Sciatic nerve (tissue), 2 donors: ENCODE data around the gene CHST7. TPM values are rescaled to one million over a fixed set of nuclear protein-coding genes. Genes with fewer than 3 reads are reported as not detected.

ENCODE experiments used
- ATAC-seq: fragments of 200-7000 bp; cut with Tn5 transposase; one replicate; pipeline ENCODE4 v1.9.1; 2020; ENCODE audit warnings: mild to moderate bottlenecking, moderate library complexity
- DNase-seq: peaks from one replicate; pipeline ENCODE4 v3.0.0-alpha.2; 2020; ENCODE audit warnings: low spot score
- intact Hi-C: fragments of 100-400 bp; cut with DNase I; formaldehyde crosslinking; loops from one replicate; pipeline ENCODE4 v1.14.2; 2022
- total RNA-seq: library from RNA; stranded (reverse); fragmentation: NEBNext Ultra II Directional; extraction: Animal tissue kit (Norgen Biotek cat#: 25700); gene quantifications from one replicate; pipeline ENCODE4 v1.2.1, GENCODE V29; 2021
- donor health status: DM: no; HTN: no; CAD: no.
- donor health status: DM: no; HTN: no; CAD: no.

CHST7 gene
- total RNA-seq, 1 donor from 2014 or later: 7.0 TPM

- intact Hi-C loops: no loop called here
- ATAC-seq (no peak), DNase-seq (no peak)
Observed at GRCh38 chrX:46597208-46597607, 23.6 kb downstream of the CHST7 start.

GRCh38 chrX:46597771-46598170 lies 24.2 kb downstream of the CHST7 start:
- no peak for DNase-seq
- ATAC-seq: no peak
- intact Hi-C loops: no loop called here

GRCh38 chrX:46599051-46599560 lies 25.5 kb downstream of the CHST7 start:
- intact Hi-C loops: no loop called here
- no peak for ATAC-seq
- DNase-seq: no peak

GRCh38 chrX:46601283-46601682 lies 27.7 kb downstream of the CHST7 start:
- intact Hi-C loops: no loop called here
- peak; percentile 82 for ATAC-seq
- no peak for DNase-seq

GRCh38 chrX:46602468-46603102 lies 29.0 kb downstream of the CHST7 start:
- ATAC-seq (no peak), DNase-seq (no peak)
- intact Hi-C loops: no loop called here

- DNase-seq (no peak), ATAC-seq (no peak)
- intact Hi-C loops: no loop called here
Observed at GRCh38 chrX:46607916-46608315, 34.4 kb downstream of the CHST7 start.

- ATAC-seq (no peak), DNase-seq (no peak)
- intact Hi-C loops: no loop called here
Observed at GRCh38 chrX:46610070-46610658, 36.6 kb downstream of the CHST7 start.

GRCh38 chrX:46611658-46612362 lies 38.2 kb downstream of the CHST7 start:
- DNase-seq: no peak
- no peak for ATAC-seq
- intact Hi-C loops: no loop called here

GRCh38 chrX:46617906-46618305 lies 44.3 kb downstream of the CHST7 start:
- intact Hi-C loops: no loop called here
- no peak for DNase-seq
- ATAC-seq: no peak

- ATAC-seq (no peak), DNase-seq (no peak)
- intact Hi-C loops: no loop called here
Observed at GRCh38 chrX:46618947-46619346, 45.4 kb downstream of the CHST7 start.

GRCh38 chrX:46620505-46620904 lies 46.9 kb downstream of the CHST7 start:
- intact Hi-C loops: no loop called here
- ATAC-seq (no peak), DNase-seq (no peak)

GRCh38 chrX:46621572-46621971 lies 48.0 kb downstream of the CHST7 start:
- DNase-seq (no peak), ATAC-seq (no peak)
- intact Hi-C loops: no loop called here

GRCh38 chrX:46624090-46624786 lies 50.7 kb downstream of the CHST7 start:
- intact Hi-C loops: no loop called here
- DNase-seq (no peak), ATAC-seq (no peak)

- intact Hi-C loops: no loop called here
- DNase-seq: no peak
- ATAC-seq: no peak
Observed at GRCh38 chrX:46626566-46626965, 53.0 kb downstream of the CHST7 start.

GRCh38 chrX:46627062-46627461 lies 53.5 kb downstream of the CHST7 start:
- intact Hi-C loops: no loop called here
- DNase-seq: no peak
- no peak for ATAC-seq

- intact Hi-C loops: no loop called here
- DNase-seq (no peak), ATAC-seq (peak; percentile 58)
Observed at GRCh38 chrX:46627711-46628419, 54.3 kb downstream of the CHST7 start.

GRCh38 chrX:46628460-46629371 lies 55.2 kb downstream of the CHST7 start:
- no peak for DNase-seq
- intact Hi-C loops: no loop called here
- ATAC-seq: peak; percentile 85

GRCh38 chrX:46630141-46630540 lies 56.6 kb downstream of the CHST7 start:
- intact Hi-C loops: no loop called here
- DNase-seq (no peak), ATAC-seq (no peak)
